ENCODE measurements around the gene STRBP. TPM values are rescaled to one million over a fixed set of nuclear protein-coding genes. Genes with fewer than 3 reads are reported as not detected.

The STRBP gene
- total RNA-seq, 1 experiment from 2014 or later = 74.0 TPM

GRCh38 chr9:123218831-123219230 is 49.6 kb downstream of the STRBP start:
- H4K8ac ChIP-seq (replicated peaks; ENCODE audit: insufficient read length, low read depth, low read length) = no peak overlapping the region
- no peak overlapping the region for H2BK12ac ChIP-seq (ENCODE audit: insufficient read length, low read depth, low read length)
- H2BK15ac ChIP-seq (ENCODE audit: low read depth, low read length) = no peak overlapping the region
- WGBS (ENCODE audit: extremely low coverage, insufficient read length, low lambda C conversion rate) = no CpG with 5 or more reads among the region's 3 CpGs
- peaks cover 14% of the 10 kb centered on the region in 2 experiments for H3K4me1 Mint-ChIP-seq
- no peak overlapping the region for H3K4me2 ChIP-seq (ENCODE audit: insufficient read depth, insufficient read length, low read length)
- no peak overlapping the region for H4K91ac ChIP-seq (ENCODE audit: insufficient read length, low read depth, low read length)
- no peak overlapping the region for H3K23ac ChIP-seq (ENCODE audit: insufficient read length, low read depth, low read length)
- H4K20me1 ChIP-seq (ENCODE audit: control insufficient read depth, insufficient read depth, insufficient read length) = no peaks in the 10 kb centered on the region
- H3K27me3 ChIP-seq (ENCODE audit: insufficient read depth, low read length) = no peaks in the 10 kb centered on the region
- no peak overlapping the region for H3T11ph ChIP-seq (ENCODE audit: low read length)
- no peak overlapping the region for H4K5ac ChIP-seq (ENCODE audit: insufficient read length, low read depth, low read length)
- H2AFZ ChIP-seq (ENCODE audit: low read length) = no peak overlapping the region
- H2AK5ac ChIP-seq (ENCODE audit: insufficient read length, low read length) = no peak overlapping the region
- no peak overlapping the region for H3K27ac Mint-ChIP-seq
- no peak overlapping the region for H2BK20ac ChIP-seq (ENCODE audit: low read depth, low read length, poor library complexity, severe bottlenecking)
- H3K9me3 ChIP-seq (ENCODE audit: control insufficient read depth, low read depth, low read length) = no peaks in the 10 kb centered on the region
- no peaks in the 10 kb centered on the region for H3K9me3 Mint-ChIP-seq
- H3K56ac ChIP-seq (ENCODE audit: insufficient read length, low read depth, low read length) = no peak overlapping the region
- H2BK120ac ChIP-seq (ENCODE audit: low read depth, low read length, poor library complexity, severe bottlenecking) = no peak overlapping the region
- H3K9ac ChIP-seq (ENCODE audit: extremely low read depth, insufficient read length, low read length) = no peak overlapping the region
- H3K27me3 Mint-ChIP-seq (ENCODE audit: low read depth) = no peaks in the 10 kb centered on the region
- H3K4me3 Mint-ChIP-seq = no peak overlapping the region
- no peak for DNase-seq
- peaks cover 0 to 4% (median 2%) of the 10 kb centered on the region in 3 experiments; a peak in 2 of 7 replicates for H3K36me3 Mint-ChIP-seq (ENCODE audit: insufficient read depth in 1 of 3, low read depth in 3 of 3)
- no peaks in the 10 kb centered on the region for H3K23me2 ChIP-seq (ENCODE audit: insufficient read length, low read depth, low read length, poor library complexity, severe bottlenecking)
- no peak overlapping the region for H3K4ac ChIP-seq (ENCODE audit: low read depth, low read length)
- no peak overlapping the region for H2BK5ac ChIP-seq (ENCODE audit: insufficient read length, low read length)
- H3K27ac ChIP-seq (ENCODE audit: insufficient read length, low read depth, low read length) = no peak overlapping the region
- H3K14ac ChIP-seq (ENCODE audit: insufficient read depth, low read length) = no peak overlapping the region
- H3K18ac ChIP-seq (ENCODE audit: insufficient read length, low read depth, low read length) = no peak overlapping the region
- H3K79me1 ChIP-seq (ENCODE audit: insufficient read depth, low read depth, low read length, poor library complexity, severe bottlenecking) = no peaks in the 10 kb centered on the region
- no peaks in the 10 kb centered on the region for H3K4me1 ChIP-seq (ENCODE audit: insufficient read depth, low read length)
- H3K79me2 ChIP-seq (ENCODE audit: insufficient read depth, low read length) = peaks cover 3% of the 10 kb centered on the region; the same call in 1 of the 2 replicates
- no peak for TF ChIP-seq CTCF (conservative IDR thresholded peaks at IDR 0.05)
